GM21447 (cell line): Measurements from ENCODE around the gene DTNA.

Source experiments
- ATAC-seq: cut with Tn5 transposase; IDR thresholded peaks from one replicate; pipeline ENCODE4 v1.9.1; 2021; ENCODE audit not compliant: unreplicated experiment

DTNA gene

DNA sequence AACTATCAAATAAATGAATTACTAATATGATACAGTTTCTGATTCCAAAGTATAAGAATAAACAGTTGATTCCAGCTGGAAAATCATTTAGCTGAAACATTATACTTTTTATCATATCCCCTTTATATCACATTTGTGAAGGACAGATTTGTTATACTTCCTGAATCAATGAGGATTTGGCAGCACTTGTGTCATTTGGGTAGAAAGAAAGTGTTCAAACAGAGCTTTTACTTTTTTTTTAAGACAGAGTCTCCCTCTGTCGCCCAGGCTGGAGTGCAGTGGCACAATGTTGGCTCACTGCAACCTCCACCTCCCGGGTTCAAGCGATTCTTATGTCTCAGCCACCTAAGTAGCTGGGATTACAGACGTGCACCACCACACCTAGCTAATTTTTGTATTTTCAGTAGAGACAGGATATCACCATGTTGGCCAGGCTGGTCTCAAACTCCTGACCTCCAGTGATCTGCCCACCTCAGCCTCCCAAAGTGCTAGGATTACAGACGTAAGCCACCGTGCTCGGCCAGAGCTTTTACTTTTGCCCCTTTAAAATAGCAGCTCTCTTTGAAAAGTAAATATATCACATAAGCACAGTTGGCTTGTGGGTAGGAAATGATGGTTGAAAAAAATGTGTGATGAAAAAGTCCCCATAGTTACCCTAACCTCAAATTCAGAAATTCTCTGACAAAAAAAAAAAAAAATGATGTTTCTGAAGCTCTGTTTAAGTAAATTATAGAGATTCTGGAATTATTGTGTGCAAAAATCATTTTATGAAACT, 95.2 kb downstream of the DTNA start:
- ATAC-seq: no peak

DNA sequence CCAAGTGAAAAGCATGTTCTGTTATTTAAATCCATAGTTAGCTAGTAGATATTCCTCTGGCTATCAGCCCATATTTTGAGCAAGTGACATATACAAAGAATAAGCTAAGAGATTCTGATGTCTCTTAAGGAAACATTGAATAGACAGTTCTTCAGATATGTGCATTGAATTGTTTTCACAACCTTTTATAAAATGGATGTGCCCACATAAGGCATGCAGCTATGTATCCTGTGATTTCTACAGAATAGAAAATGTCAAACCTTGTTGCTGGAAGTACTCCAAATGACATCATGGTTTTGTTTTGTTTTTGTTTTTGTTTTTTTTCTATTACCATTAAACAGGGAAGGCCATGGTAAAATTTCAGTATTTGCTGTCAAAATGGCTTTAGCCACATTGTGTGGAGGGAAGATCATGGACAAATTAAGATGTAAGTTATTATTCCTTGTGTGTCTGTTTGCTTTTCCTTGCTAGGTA, 95.8 kb downstream of the DTNA start:
- no peak for ATAC-seq

DNA sequence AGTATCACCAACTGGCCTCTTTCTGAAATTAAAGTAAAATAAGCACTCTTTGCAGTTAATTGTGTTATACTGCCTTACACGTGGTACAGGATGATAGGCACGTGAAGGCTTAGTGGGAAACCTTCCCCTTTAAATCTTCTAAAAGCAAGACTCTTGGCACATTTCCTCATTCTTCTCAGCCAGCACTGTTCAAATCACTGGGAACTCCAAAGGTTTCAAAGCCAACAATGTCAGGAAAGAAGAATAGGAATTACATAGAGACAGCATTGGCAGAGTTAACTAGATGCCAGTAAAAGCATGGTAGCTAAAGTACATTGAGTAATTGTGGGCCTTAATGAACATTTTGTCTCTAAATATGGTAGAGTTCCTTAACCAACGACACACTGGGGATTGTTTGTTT, 96.4 kb downstream of the DTNA start:
- ATAC-seq: no peak

DNA sequence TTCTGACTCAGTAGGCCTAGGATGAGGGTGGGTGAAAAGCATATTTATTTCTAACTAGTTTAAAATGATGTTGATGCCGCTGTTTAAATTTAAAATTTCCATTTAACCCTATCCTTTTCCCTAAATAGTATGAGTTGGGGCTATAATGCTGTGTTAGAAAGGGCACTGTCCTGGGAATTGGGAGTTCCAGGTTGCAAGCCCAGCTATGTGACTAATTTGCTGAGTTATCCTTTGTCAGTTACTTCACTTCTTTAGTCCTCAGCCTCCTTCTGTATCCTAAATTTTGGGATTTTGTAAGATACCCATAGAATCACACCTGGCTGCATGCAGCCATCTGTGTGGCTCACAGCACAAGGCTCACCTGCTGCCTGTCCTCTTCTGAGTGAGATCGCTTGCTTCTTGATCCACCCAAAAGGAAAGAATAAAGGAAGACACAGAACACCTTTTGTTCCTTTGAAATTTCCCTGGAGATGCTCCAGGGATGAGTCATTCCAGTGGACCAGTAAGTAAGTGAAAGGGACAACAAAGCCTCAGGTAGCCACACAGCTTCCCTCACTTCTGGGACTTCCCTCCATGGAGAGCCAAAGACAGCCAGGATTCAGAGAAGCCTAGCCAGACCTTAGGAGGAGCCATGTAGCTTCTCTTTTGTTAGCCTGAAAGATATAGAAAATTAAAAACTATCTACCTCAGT, 97.2 kb downstream of the DTNA start:
- no peak for ATAC-seq

DNA sequence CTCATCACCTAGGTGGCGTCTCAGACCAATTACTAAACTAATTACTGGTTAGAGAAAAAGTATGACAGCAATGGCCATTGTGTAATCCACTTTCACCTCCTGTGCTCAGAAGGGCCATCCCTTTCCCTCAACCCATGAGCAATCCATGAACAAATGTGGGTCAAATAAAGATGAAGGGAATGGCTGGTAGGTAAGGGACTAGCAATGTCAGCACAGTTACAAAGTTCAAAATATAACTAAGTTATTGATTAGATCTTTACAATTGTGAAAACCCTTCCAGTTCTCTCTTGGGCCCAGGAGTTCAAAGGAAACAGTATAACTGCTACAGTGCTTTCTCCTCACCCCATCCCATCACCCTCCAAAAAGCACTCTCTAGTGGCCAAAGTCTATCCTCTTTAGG, 98.3 kb downstream of the DTNA start:
- ATAC-seq: no peak

DNA sequence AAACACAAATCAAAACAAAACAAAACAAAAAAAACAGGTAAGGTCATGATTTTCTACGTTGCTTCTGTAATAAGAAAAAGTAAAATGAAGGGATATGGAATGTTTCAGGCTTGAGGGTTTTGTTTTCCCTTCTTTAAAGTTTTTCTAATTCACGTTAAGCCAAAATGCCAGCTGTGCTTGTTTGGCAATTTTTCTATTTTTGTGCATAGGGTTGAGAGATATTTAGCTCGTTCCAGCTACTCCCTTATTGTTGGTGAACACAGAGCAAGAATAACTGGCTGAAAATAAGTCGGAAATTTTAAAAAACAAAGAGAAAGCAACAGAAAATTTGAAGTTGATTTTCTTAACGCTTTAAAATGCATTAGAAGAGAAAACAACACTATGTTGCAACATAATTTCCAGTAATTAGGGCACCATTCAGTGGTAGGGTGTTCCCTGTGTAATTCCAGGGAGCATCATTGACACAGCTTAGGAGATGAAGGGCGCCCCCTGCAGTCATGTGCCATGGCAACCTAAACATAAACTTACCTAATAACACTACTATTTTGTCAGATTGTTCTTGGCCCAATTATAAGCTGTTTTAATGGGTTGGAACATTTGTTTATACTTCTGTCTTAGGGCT, 99.5 kb downstream of the DTNA start:
- no peak for ATAC-seq

DNA sequence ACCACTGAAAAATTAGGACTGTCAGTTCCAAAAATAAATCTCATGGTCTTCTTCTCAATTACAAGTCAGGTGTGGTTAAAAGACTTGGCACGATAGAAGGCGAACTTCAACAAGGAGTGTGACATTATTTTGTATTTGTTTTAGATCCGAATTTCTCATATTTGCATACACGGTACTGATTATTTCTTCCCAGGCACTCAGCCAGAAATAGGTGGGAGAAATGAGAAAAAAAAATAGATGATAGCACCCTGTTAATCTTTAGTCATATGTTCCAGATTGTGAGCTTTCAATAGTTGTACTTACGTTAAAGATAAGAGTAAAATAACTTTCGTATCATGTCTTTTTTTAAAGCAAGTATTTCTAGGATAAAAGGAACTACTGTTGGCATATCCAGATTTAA, 106.1 kb downstream of the DTNA start:
- ATAC-seq: no peak

DNA sequence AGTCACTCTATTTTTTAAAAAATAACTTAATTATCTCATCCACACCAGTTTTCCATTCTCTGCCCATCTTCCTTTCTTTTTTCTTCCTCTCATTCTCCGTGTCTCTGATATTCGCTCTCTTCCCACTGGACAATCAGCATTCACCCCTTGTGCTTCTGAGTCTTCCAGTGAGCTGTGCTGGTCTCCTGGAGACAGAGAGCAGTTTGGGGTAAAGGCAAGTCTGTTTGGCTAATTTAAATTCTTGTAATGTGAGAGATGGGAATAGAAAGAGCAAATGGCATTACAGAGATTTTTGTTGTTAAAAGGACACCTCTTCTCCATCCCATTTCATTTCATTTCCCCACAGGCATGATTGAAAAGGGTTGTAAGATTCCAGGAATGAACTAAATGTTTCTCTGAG, 107.5 kb downstream of the DTNA start:
- no peak for ATAC-seq

DNA sequence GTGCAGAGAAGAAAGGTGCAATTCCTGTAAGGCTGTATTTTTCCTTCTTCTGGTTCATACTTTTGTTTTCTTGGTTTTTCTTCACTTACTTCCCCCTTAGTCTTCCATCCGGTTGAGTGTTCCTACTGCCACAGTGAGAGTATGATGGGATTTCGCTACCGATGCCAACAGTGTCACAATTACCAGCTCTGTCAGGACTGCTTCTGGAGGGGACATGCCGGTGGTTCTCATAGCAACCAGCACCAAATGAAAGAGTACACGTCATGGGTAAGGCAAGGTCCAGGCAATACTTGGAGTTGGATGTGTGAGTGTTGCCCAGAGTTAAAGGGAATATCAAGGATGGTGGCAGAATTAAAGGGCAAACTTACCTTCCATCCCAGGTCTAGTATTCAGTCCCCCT, 108.0 kb downstream of the DTNA start:
- ATAC-seq: no peak

DNA sequence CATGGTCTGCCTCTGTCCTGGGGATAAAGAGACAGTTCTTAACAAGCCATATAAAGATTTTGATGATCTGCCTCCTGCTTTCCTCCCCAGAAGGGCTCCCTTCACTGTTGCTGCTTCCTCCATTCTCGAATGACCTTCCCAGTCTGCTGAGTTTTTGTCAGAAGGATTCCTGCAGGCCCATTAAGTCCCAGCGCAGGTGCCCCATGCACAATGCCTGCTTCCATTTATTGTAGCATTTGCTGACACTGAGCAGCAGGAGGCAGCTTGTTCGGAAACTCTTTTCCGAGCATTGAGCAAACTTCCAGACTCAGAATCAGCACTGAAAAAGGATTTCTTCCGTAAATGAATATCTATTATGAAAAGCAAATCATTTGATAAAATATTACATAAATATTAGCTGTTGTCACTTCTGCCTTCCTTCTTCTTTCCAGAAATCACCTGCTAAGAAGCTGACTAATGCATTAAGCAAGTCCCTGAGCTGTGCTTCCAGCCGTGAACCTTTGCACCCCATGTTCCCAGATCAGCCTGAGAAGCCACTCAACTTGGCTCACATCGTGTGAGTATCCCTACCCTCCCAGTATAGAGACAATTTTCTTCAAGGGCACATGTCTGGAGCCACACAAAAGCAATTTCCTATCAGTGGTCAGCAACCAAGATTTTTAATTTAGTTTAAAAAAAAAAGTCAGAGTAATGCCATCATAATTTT, 110.4 kb downstream of the DTNA start:
- no peak for ATAC-seq

DNA sequence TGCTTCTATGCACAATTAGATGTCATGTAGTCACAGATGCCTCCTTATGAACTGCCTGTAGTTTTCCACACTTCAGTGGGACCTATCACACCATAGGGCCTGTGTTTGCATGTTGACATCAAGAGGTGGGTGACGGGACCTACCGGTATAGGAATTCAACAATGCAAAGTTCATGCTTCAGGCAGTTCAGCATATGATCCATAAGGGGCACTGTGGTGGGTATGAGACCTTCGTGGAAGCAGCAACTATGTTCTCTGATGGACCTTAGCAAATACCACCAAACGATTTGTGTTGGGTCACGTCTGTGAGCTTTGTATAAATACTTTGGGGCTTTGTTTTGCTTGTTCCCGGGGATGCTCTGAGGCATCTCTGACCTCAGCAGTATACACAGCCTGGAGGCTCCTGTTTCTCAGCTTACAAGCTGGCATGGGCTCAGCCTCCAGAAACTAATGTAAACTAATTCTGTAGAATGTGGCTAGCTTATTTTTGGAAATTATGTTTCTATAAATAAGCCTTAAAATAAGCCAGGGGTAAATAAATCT, 111.6 kb downstream of the DTNA start:
- ATAC-seq: no peak

DNA sequence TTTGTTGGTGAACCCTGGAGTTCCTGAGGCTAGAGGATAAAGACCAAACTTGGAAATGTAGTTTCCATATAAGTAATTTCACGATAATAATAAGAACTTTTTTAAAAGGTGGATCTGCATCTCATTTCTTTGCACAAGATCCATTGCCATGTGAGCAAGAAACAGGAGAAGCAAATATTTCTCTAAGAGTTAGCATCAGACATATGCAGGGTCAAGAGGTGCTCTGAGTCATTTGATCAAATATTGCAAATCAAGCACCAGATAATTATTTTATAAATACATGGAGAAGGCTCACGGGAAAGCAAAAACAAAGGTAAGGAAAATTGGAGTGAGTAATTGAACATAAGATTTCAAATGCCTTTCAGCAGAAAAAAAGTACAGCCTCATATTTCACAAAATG, 118.0 kb downstream of the DTNA start:
- ATAC-seq: no peak

DNA sequence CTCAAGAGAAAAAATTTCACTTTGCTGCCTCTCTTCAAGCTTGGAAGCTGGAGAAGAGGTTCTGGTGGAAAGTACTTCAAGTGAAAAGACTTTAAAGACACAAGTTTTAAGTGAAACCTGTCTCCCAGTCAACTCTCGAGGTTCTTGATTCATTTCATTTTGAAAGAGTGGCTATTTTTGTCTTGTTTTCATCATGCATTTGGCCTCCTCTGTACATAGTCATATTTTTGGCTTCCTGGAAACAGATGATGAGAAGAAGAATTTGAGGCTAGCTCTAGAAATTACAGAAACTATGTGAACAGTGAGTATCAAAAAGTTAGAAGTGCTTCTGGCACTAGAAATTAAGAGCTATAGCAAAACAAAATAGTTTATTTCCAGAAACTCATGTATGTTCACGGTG, 124.8 kb downstream of the DTNA start:
- ATAC-seq: no peak

DNA sequence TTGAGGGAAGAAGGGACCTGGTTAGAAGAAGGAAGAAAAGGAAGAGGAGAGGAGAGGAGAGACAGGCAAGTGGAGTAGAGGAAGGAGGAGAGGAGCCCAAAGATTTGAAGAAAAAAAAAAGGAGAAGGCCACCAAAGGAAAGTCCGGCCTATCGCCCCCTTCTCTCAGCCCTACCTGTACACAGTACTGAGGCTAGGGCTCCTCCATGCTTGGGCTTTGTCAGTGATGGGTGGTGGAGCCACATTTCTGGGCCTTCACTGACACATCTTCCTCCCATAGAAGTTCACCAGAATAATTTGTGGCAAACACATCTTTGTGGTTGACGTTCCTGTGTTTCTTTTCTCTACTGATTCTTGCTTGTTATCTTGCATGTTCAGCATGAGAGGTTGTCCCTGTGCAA, 125.4 kb downstream of the DTNA start:
- no peak for ATAC-seq

DNA sequence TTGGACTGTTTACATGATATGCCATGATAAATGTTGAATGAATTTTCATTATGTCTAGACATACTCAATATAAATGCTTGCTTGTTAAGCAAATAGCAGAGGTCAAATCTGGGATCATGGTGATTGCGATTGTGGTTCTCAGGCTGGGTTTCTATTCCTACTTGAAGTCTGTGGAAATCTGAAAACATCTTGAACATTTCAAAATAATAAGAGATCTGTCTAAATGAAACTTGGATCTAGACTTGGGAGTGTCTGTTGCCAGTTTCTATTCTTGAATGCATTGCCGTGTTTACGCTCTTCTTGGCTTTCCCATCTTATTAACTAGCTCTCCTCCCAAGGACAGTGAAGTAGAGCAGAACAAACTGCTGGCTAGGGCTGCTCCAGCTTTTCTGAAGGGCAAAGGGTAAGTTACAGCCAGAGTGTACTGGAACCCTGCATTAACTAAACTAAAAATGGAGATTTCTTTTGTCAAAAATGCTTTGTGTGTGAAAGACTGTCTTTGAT, 127.7 kb downstream of the DTNA start:
- no peak for ATAC-seq

DNA sequence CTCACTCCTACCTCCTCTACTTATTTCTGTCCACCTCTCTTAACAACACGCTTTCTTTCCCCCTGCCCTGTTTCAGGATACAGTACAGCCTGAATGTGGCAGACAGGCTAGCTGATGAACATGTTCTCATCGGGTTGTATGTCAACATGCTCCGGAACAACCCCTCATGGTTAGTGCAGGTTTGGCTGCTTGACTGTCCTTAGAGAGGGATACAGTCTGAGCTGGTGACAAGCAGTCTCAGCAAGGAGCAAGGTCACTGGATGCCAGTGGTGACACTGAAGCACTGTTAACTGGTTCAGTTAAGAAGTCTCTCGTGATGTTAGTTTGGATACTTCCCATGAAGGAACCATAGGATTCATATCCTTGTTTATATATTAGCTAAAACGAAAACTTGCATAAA, 128.6 kb downstream of the DTNA start:
- ATAC-seq: no peak

DNA sequence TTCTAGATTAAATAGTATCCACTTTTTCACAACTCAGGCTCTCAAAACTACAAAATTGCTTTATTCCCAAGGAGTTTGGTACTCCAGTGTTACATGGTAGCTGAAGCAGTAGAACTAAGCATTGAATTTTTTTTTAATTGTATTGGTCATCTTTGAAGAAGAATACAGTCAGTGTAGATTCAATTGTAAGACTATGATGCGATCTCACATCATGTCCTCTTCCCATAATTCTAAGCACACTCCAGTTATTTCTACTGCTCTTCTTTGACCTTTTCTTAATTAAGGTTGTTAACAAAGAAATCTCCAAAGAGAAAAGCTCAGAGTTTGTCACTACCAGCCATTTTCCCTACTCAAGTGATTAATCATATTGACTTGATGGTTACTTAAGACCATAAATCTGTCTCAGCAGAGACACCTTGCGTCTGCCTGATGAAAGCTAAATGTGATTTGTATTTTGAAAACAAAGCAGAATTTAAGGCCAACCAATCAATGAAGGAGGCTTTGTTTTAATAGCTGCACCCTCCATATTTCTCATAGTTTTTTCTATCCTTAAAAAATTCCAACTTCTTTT, 130.2 kb downstream of the DTNA start:
- ATAC-seq: no peak

DNA sequence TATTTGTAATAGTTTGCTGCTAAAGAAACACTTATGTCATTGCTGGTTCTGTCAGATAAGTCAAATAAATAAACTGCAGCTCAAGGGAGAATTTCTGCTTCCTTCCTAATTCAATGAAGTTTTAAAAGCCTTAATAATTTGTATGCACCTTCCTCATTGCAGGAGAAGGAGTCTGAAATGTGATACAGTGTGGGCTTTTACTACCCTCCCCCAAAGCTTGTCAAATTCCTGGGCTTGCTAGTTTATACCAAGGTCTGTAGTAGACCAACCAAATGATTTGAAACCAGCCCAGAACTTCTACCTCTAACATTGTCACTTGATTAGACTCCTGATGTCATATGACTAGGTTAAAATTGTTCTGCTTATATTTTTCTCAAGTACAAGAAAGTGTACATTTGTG, 131.8 kb downstream of the DTNA start:
- ATAC-seq: no peak

DNA sequence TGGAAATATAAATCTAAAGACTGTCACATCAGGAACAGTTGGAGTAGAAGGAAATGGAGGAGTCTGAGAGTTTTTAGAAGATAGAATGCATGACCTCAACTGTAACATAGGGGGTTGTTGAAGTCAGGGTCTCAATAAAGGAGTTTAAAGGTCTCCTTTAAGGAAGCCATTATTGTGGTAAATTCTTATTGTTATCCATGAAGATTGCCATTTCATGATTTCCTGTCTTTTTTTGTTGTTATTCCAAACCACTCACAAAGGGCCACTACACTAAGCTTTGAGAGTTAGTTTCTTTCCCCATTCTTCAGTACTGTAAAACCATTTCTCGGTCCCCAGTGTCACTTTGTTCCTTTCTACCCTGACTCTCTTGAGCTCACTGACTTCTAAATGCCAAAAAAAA, 134.0 kb downstream of the DTNA start:
- ATAC-seq: no peak

DNA sequence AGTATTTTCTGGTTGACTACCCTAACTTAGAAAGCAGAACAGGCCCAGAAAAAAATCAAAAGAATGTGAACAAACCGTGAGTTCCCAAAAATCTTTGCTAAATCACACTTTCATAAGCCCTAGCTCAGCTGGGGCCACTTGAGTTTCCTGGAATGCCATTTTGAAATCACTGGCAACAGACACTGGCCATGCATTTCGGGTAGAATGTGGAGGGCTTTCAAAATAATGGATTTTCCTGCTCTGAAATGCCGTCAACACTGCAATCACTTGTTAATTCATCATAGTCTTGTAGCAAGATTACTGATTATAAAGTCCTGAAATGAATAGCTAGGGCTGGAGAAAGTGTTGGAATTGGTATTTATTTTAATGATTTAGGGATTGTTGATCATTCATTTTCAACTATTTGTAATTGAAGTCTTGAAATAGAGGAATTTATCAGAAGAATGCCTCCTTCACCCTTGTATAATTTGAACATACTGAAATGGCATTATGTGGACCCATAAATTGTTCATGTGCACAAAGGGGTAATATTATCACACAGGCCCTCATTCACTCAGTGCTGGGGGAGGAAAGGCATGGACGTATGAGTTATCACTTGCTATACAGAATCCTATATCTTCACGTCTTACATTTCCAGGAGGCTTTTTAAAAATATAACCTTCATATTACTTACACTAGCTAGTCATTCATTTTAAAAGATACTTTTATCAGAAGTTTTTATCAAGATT, 134.8 kb downstream of the DTNA start:
- no peak for ATAC-seq
